PC-3 (cell line): Measurements from ENCODE around the gene NDRG2. TPM values are rescaled to one million over a fixed set of nuclear protein-coding genes. Genes with fewer than 3 reads are reported as not detected.

Experiments
- ATAC-seq: fragments of 200-7000 bp; cut with Tn5 transposase; 2 replicates; pipeline ENCODE4 v1.9.1; 2020; ENCODE audit warnings: mild to moderate bottlenecking, moderate library complexity
- BruUV-seq: library from RNA; stranded (reverse); fragments of 400-500 nt; replicated peaks from 2 replicates; lab custom pipeline; 2021; lab: Mats Ljungman, UMichigan
- CTCF ChIA-PET: fragments of 300-600 bp; sonication (Branson Sonifier 250); formaldehyde crosslinking; loops from one replicate; lab custom pipeline; 2022; ENCODE audit warnings: antibody characterized with exemption; lab: Charles Lee
- POLR2A ChIA-PET: fragments of 300-600 bp; sonication (Branson Sonifier 250); formaldehyde crosslinking; loops from one replicate; lab custom pipeline; 2022; ENCODE audit warnings: antibody characterized with exemption; ENCODE audit not compliant: unreplicated experiment; lab: Charles Lee
- DNase-seq: peaks from one replicate; pipeline ENCODE4 v3.0.0-alpha.2; 2015
- H2AFZ ChIP-seq: fragments of 300-600 bp; sonication (generic); 2 replicates; pipeline ENCODE4 v1.6.0; 2016; ENCODE audit warnings: antibody characterized with exemption, low read length
- H3F3A ChIP-seq: fragments of 300-600 bp; sonication (generic); one replicate; pipeline ENCODE4 v1.6.0; 2017; ENCODE audit warnings: antibody characterized with exemption, low read length, control low read depth, mild to moderate bottlenecking; ENCODE audit not compliant: unreplicated experiment
- H3K27ac ChIP-seq: fragments of 300-600 bp; sonication (generic); 2 replicates; pipeline ENCODE4 v1.5.1; 2016; ENCODE audit warnings: mild to moderate bottlenecking, low read length
- H3K27me3 ChIP-seq: fragments of 300-600 bp; sonication (generic); 2 replicates; pipeline ENCODE4 v1.6.1; 2016; ENCODE audit warnings: low read length, mixed read lengths
- H3K36me3 ChIP-seq: fragments of 300-600 bp; sonication (generic); 2 replicates; pipeline ENCODE4 v1.6.1; 2016; ENCODE audit warnings: low read depth, mixed run types, low read length, mixed read lengths
- H3K4me1 ChIP-seq: fragments of 300-600 bp; sonication (generic); 2 replicates; pipeline ENCODE4 v1.5.1; 2016; ENCODE audit warnings: low read length; ENCODE audit not compliant: insufficient read depth
- H3K4me2 ChIP-seq: fragments of 300-600 bp; sonication (generic); 2 replicates; pipeline ENCODE4 v1.6.0; 2016; ENCODE audit warnings: low read length
- H3K4me3 ChIP-seq: fragments of 300-600 bp; sonication (generic); 2 replicates; pipeline ENCODE4 v1.5.1; 2016; ENCODE audit warnings: mild to moderate bottlenecking, low read length, mixed read lengths
- H3K79me2 ChIP-seq: fragments of 300-600 bp; sonication (generic); 2 replicates; pipeline ENCODE4 v1.6.1; 2017; ENCODE audit warnings: low read length, mixed read lengths
- H3K9ac ChIP-seq: fragments of 300-600 bp; sonication (generic); 2 replicates; pipeline ENCODE4 v1.6.0; 2016; ENCODE audit warnings: mild to moderate bottlenecking, low read length
- H3K9me2 ChIP-seq: fragments of 300-600 bp; sonication (generic); replicated peaks from 2 replicates; pipeline ENCODE4 v1.6.1; 2016; ENCODE audit warnings: mixed run types, low read length, mixed read lengths
- H3K9me3 ChIP-seq: fragments of 300-600 bp; sonication (generic); 2 replicates; pipeline ENCODE4 v1.6.1; 2016; ENCODE audit warnings: low read length, mixed read lengths
- H4K20me1 ChIP-seq: fragments of 300-600 bp; sonication (generic); 2 replicates; pipeline ENCODE4 v1.6.1; 2016; ENCODE audit warnings: low read length, mixed read lengths
- CTCF ChIP-seq: fragments of 300-600 bp; sonication (generic); conservative IDR thresholded peaks from 2 replicates; pipeline ENCODE4 v1.5.1; 2017; ENCODE audit warnings: antibody characterized with exemption, low read depth, mild to moderate bottlenecking, low read length
- EZH2 ChIP-seq: fragments of 300-600 bp; sonication (generic); IDR thresholded peaks from one replicate; pipeline ENCODE4 v1.6.1; 2017; ENCODE audit warnings: antibody characterized with exemption, mild to moderate bottlenecking, low read length; ENCODE audit not compliant: unreplicated experiment
- EZH2phosphoT487 ChIP-seq: fragments of 300-600 bp; sonication (generic); IDR thresholded peaks from 2 replicates; pipeline ENCODE4 v1.6.1; 2018; ENCODE audit warnings: mild to moderate bottlenecking, antibody characterized with exemption, low read length, borderline replicate concordance
- intact Hi-C: fragments of 100-400 bp; cut with micrococcal nuclease; formaldehyde crosslinking; loops from 2 replicates; pipeline ENCODE4 v1.9.0; 2023
- total RNA-seq: library from RNA; depleted of rRNA; stranded (reverse); fragments of >200 nt; gene quantifications from 2 replicates; pipeline ENCODE4 v1.2.3, GENCODE V29; 2014

Gene NDRG2
- total RNA-seq, 1 experiment from 2014 or later: 4.0 TPM

DNA sequence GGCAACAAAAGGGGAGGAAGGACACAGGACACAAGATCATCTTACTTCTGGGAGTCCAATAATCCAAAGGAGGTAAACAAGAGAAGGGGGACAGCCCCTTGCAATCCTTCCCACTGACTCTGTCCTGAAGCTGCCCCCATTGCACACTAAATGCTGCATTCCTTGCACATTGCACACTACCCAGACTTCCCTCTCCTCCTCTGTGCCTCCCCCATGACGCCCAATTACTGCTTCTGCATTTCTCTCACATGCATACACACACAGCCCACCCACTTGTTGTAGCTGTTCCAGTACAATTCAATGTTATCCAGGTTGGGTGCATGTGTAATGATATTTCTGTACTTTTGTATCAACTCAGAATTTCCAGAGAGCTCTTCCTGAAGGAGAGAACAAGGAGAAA, 5.5 kb downstream of the NDRG2 start:
- no peaks in the 10 kb centered on the region for H3K36me3 ChIP-seq
- no peak overlapping the region for H3K4me3 ChIP-seq
- intact Hi-C loops: no loop called here
- H3K9me3 ChIP-seq: no peaks in the 10 kb centered on the region
- BruUV-seq: no TSS peak
- CTCF ChIA-PET: no interaction called here
- H2AFZ ChIP-seq: no peak overlapping the region
- 0 out of 2 replicates have a peak, but pooled peaks cover under 1% of the 10 kb centered on the region for H3K4me1 ChIP-seq
- no peak for DNase-seq
- no peaks in the 10 kb centered on the region for H4K20me1 ChIP-seq
- TF ChIP-seq EZH2phosphoT487 (no peak), EZH2 (no peak), CTCF (no peak)
- no peaks in the 10 kb centered on the region for H3K79me2 ChIP-seq
- H3K27ac ChIP-seq: no peak overlapping the region
- H3K4me2 ChIP-seq: no peak overlapping the region
- no peaks in the 10 kb centered on the region for H3F3A ChIP-seq
- H3K9ac ChIP-seq: no peak overlapping the region
- peaks cover 52% of the 10 kb centered on the region for H3K27me3 ChIP-seq
- POLR2A ChIA-PET: no interaction called here
- H3K9me2 ChIP-seq: no peaks in the 10 kb centered on the region
- no peak for ATAC-seq

GRCh38 chr14:21018781-21019180, 6.1 kb downstream of the NDRG2 start:
- Histone ChIP-seq H3K27me3 (peaks cover 47% of the 10 kb centered on the region), H2AFZ (no peak overlapping the region), H3K36me3 (no peaks in the 10 kb centered on the region), H3K4me3 (no peak overlapping the region), H3K79me2 (no peaks in the 10 kb centered on the region), H3K9me3 (no peaks in the 10 kb centered on the region), H3K4me2 (no peak overlapping the region), H3K9ac (no peak overlapping the region), H3K27ac (no peak overlapping the region), H3F3A (no peaks in the 10 kb centered on the region), H3K9me2 (no peaks in the 10 kb centered on the region), H4K20me1 (no peaks in the 10 kb centered on the region), H3K4me1 (no peaks in the 10 kb centered on the region)
- no peak for DNase-seq
- BruUV-seq: no TSS peak
- no peak for ATAC-seq
- POLR2A ChIA-PET: no interaction called here
- no peak for TF ChIP-seq EZH2
- no peak for TF ChIP-seq EZH2phosphoT487
- no peak for TF ChIP-seq CTCF
- CTCF ChIA-PET: no interaction called here
- intact Hi-C loops: no loop called here

GRCh38 chr14:21018286-21018685, 6.6 kb downstream of the NDRG2 start:
- no peaks in the 10 kb centered on the region for H3K4me1 ChIP-seq
- TF ChIP-seq EZH2 (no peak), CTCF (no peak), EZH2phosphoT487 (no peak)
- POLR2A ChIA-PET: no interaction called here
- CTCF ChIA-PET: no interaction called here
- H3K9ac ChIP-seq: no peak overlapping the region
- intact Hi-C loops: no loop called here
- ATAC-seq (no peak), DNase-seq (no peak)
- no peaks in the 10 kb centered on the region for H3F3A ChIP-seq
- H4K20me1 ChIP-seq: no peaks in the 10 kb centered on the region
- H2AFZ ChIP-seq: no peak overlapping the region
- H3K36me3 ChIP-seq: no peaks in the 10 kb centered on the region
- H3K27ac ChIP-seq: no peak overlapping the region
- no peak overlapping the region for H3K4me2 ChIP-seq
- H3K9me2 ChIP-seq: no peaks in the 10 kb centered on the region
- H3K27me3 ChIP-seq: peaks cover 44% of the 10 kb centered on the region
- no peak overlapping the region for H3K4me3 ChIP-seq
- no peaks in the 10 kb centered on the region for H3K79me2 ChIP-seq
- no TSS peak for BruUV-seq
- no peaks in the 10 kb centered on the region for H3K9me3 ChIP-seq
